Osteocyte (in vitro differentiated cells): Measurements from ENCODE around the gene DDX52. TPM values are rescaled to one million over a fixed set of nuclear protein-coding genes. Genes with fewer than 3 reads are reported as not detected.

ENCODE experiments used
- DNase-seq: peaks from one replicate; pipeline ENCODE4 v3.0.0; 2021; ENCODE audit warnings: mixed read lengths; ENCODE audit not compliant: unreplicated experiment; ENCODE audit errors: extremely low spot score
- H3K27ac Mint-ChIP-seq: one replicate; pipeline ENCODE4 v1.8.0; 2021; ENCODE audit warnings: mild to moderate bottlenecking, mixed read lengths; ENCODE audit not compliant: unreplicated experiment
- H3K27me3 Mint-ChIP-seq: one replicate; pipeline ENCODE4 v1.8.0; 2021; ENCODE audit warnings: mixed read lengths; ENCODE audit not compliant: unreplicated experiment
- H3K36me3 Mint-ChIP-seq: one replicate; pipeline ENCODE4 v1.8.0; 2021; ENCODE audit warnings: mixed read lengths; ENCODE audit not compliant: unreplicated experiment
- H3K4me1 Mint-ChIP-seq: one replicate; pipeline ENCODE4 v1.8.0; 2021; ENCODE audit warnings: mixed read lengths; ENCODE audit not compliant: unreplicated experiment
- H3K4me3 Mint-ChIP-seq: one replicate; pipeline ENCODE4 v1.8.0; 2021; ENCODE audit warnings: mild to moderate bottlenecking, moderate library complexity, mixed read lengths; ENCODE audit not compliant: unreplicated experiment
- H3K9me3 Mint-ChIP-seq: one replicate; pipeline ENCODE4 v1.8.0; 2021; ENCODE audit warnings: mixed read lengths; ENCODE audit not compliant: unreplicated experiment
- long read RNA-seq: library from polyadenylated mRNA; unstranded; transcript quantifications from one replicate; pipeline ENCODE4 v2.0.0, GENCODE V29; 2021
- total RNA-seq: library from RNA; stranded (reverse); gene quantifications from 2 replicates; pipeline ENCODE4 v1.2.1, GENCODE V29; 2021
- TF ChIP-seq, protein P1 (sequence below): fragments of 200-600 bp; sonication (generic); IDR thresholded peaks from 2 replicates; pipeline ENCODE4 v1.5.0; 2021; ENCODE audit warnings: antibody characterized with exemption, mild to moderate bottlenecking, moderate library complexity

DDX52 gene, protein sequence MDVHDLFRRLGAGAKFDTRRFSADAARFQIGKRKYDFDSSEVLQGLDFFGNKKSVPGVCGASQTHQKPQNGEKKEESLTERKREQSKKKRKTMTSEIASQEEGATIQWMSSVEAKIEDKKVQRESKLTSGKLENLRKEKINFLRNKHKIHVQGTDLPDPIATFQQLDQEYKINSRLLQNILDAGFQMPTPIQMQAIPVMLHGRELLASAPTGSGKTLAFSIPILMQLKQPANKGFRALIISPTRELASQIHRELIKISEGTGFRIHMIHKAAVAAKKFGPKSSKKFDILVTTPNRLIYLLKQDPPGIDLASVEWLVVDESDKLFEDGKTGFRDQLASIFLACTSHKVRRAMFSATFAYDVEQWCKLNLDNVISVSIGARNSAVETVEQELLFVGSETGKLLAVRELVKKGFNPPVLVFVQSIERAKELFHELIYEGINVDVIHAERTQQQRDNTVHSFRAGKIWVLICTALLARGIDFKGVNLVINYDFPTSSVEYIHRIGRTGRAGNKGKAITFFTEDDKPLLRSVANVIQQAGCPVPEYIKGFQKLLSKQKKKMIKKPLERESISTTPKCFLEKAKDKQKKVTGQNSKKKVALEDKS
- total RNA-seq = 46.4 and 47.4 TPM in 2 replicates
- long read RNA-seq, full-length matches to known transcripts = 147 of 391 reads
- long read RNA-seq, partial matches to known transcripts = 199 of 391 reads
- long read RNA-seq, other reads (novel, unspliced or antisense) = 45 of 391 reads

- TF ChIP-seq, protein P1, sequence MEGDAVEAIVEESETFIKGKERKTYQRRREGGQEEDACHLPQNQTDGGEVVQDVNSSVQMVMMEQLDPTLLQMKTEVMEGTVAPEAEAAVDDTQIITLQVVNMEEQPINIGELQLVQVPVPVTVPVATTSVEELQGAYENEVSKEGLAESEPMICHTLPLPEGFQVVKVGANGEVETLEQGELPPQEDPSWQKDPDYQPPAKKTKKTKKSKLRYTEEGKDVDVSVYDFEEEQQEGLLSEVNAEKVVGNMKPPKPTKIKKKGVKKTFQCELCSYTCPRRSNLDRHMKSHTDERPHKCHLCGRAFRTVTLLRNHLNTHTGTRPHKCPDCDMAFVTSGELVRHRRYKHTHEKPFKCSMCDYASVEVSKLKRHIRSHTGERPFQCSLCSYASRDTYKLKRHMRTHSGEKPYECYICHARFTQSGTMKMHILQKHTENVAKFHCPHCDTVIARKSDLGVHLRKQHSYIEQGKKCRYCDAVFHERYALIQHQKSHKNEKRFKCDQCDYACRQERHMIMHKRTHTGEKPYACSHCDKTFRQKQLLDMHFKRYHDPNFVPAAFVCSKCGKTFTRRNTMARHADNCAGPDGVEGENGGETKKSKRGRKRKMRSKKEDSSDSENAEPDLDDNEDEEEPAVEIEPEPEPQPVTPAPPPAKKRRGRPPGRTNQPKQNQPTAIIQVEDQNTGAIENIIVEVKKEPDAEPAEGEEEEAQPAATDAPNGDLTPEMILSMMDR = peak; percentile 25
- peak within 1 kb of the TSS; percentile 89 for H3K27ac Mint-ChIP-seq
- H3K9me3 Mint-ChIP-seq = no peaks in the 10 kb centered on the region
- peak; percentile 96 for DNase-seq
- peaks cover 18% of the 10 kb centered on the region for H3K36me3 Mint-ChIP-seq
- H3K4me3 Mint-ChIP-seq = peak within 1 kb of the TSS; percentile 85
- peaks cover 43% of the 10 kb centered on the region for H3K4me1 Mint-ChIP-seq
- H3K27me3 Mint-ChIP-seq = no peaks in the 10 kb centered on the region
These were observed at the start of gene DDX52 for GRCh38 chr17:37643118-37643766. Gene DDX52, minus strand, starts transcription at chr17:37643446. Its CDS starts 26 bp downstream, at chr17:37643420.

- Mint-ChIP-seq H3K9me3 (no peaks in the 10 kb centered on the region), H3K4me3 (no peak overlapping the region), H3K36me3 (no peaks in the 10 kb centered on the region), H3K27me3 (no peaks in the 10 kb centered on the region), H3K4me1 (no peaks in the 10 kb centered on the region), H3K27ac (no peak overlapping the region)
- TF ChIP-seq, protein P1 = no peak
- no peak for DNase-seq
These were observed 48.6 kb upstream of the DDX52 start for GRCh38 chr17:37691807-37692206.

DNA sequence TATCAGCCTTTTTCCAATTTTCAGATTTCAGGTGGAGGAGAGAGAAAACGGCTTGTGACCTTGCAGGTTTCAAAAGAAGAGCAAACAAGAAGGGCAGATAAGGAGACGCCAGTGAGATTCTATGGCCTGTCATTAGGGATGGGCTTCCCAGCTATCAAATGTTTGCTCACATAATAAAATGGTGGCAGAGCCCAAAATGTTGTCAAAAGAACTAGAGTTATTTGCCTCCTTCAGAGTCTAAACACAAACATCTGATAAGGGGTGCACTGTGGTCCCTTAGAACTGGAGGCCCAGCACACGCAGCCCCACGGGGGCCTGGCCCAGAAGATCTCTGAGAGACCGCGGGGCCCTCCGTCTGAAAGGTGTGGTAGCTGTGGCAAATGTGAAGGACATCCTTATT is 46.1 kb upstream of the DDX52 start:
- DNase-seq = no peak
- Mint-ChIP-seq H3K9me3 (no peaks in the 10 kb centered on the region), H3K36me3 (no peaks in the 10 kb centered on the region), H3K27me3 (no peaks in the 10 kb centered on the region), H3K4me3 (no peak overlapping the region), H3K4me1 (no peaks in the 10 kb centered on the region), H3K27ac (no peak overlapping the region)
- TF ChIP-seq, protein P1 = no peak

DNA sequence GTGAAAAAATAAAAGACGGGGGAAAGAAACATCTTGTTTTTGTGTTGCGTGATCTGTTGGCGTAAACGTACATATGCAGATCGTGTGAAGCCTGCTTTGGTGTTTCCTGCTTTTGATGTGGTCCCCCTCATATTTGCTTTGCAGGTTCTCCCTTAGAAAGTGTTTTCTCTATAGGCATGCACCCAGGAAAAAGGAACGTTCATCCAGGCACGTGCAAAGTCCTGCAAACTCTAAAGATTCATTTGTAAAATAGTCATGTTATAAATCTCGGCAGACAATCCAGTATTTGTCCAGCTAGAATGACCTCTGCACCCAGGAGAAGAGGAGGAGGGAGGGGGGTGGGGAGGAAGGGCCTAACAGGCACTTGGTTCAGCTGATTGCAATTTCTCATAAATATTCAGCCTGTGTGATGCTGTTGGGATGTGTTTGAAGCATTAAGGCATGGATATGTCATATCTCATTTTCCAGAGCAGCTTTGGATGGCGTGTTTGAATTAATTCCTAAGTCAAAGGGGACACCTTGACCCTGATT is 40.3 kb upstream of the DDX52 start:
- no peaks in the 10 kb centered on the region for H3K27me3 Mint-ChIP-seq
- H3K27ac Mint-ChIP-seq = no peak overlapping the region
- no peak for DNase-seq
- H3K9me3 Mint-ChIP-seq = no peaks in the 10 kb centered on the region
- H3K36me3 Mint-ChIP-seq = peaks cover 3% of the 10 kb centered on the region
- H3K4me1 Mint-ChIP-seq = no peaks in the 10 kb centered on the region
- TF ChIP-seq, protein P1 = no peak
- H3K4me3 Mint-ChIP-seq = no peak overlapping the region
